K562 (cell line): ENCODE results near the gene SCNN1B. TPM values are rescaled to one million over a fixed set of nuclear protein-coding genes. Genes with fewer than 3 reads are reported as not detected.

Source experiments
- ATAC-seq: fragments of 200-7000 bp; cut with Tn5 transposase; 3 replicates; pipeline ENCODE4 v1.9.1; 2020; ENCODE audit warnings: moderate library complexity
- BruUV-seq: library from RNA; stranded (reverse); fragments of 400-500 nt; replicated peaks from 2 replicates; lab custom pipeline; 2021; lab: Mats Ljungman, UMichigan
- CTCF ChIA-PET: fragments of 300-600 bp; formaldehyde crosslinking; extraction: SDS; loops from one replicate; lab custom pipeline; 2021; ENCODE audit warnings: low intra/inter-chr PET ratio; lab: Yijun Ruan, JAX
- POLR2A ChIA-PET: fragments of 300-600, 350-650 bp; sonication (Branson Sonifier 250); formaldehyde crosslinking; extraction: SDS; loops from one replicate; lab custom pipeline; 2021; ENCODE audit warnings: antibody characterized with exemption, inconsistent platforms; lab: Yijun Ruan, JAX
- DNase-seq, 4 experiments: peaks; one replicate each; pipeline versions ENCODE4 v3.0.0 to v3.0.0-alpha.2; 2011 to 2018; ENCODE audit warnings: low spot score in 3 of 4, mixed read lengths in 3 of 4; ENCODE audit errors: extremely low read depth in 1 of 4
- FAIRE-seq: peaks from 2 replicates; lab custom pipeline; 2011; peaks lifted over from hg19 to GRCh38; lab: Jason Lieb, UNC
- H2AFZ ChIP-seq: 2 replicates; pipeline ENCODE4 v1.6.0; 2011; ENCODE audit warnings: low read depth, low read length, control low read depth, inconsistent platforms
- H3K27ac ChIP-seq: fragments of 200-600 bp; 3 replicates; pipeline ENCODE4 v1.8.0; 2011; ENCODE audit warnings: low read depth, mild to moderate bottlenecking, control low read depth, inconsistent platforms, low read length, moderate library complexity, mixed read lengths; ENCODE audit errors: extremely low read depth
- H3K27me3 ChIP-seq, 2 experiments: fragments of 300-600 bp in 1 of 2; 2 replicates in 1 of 2; 3 replicates in 1 of 2; pipeline versions ENCODE4 v1.6.0 to v1.8.0; 2011; ENCODE audit warnings: inconsistent platforms in 2 of 2, low read length in 2 of 2, mild to moderate bottlenecking in 1 of 2, mixed read lengths in 1 of 2, moderate library complexity in 1 of 2; ENCODE audit not compliant: control insufficient read depth in 2 of 2, insufficient read depth in 2 of 2
- H3K36me3 ChIP-seq: fragments of 300-600 bp; 3 replicates; pipeline ENCODE4 v1.8.0; 2011; ENCODE audit warnings: mild to moderate bottlenecking, low read length, inconsistent platforms; ENCODE audit not compliant: control insufficient read depth, insufficient read depth
- H3K4me1 ChIP-seq, 2 experiments: fragments of 200-600 bp in 1 of 2; replicated peaks in 1 of 2; 2 replicates in 1 of 2; 3 replicates in 1 of 2; pipeline versions ENCODE4 v1.5.1 to v1.8.0; 2011; ENCODE audit warnings: inconsistent platforms in 2 of 2, low read length in 2 of 2, mild to moderate bottlenecking in 1 of 2, mixed read lengths in 1 of 2, moderate library complexity in 1 of 2; ENCODE audit not compliant: control insufficient read depth in 2 of 2, insufficient read depth in 2 of 2
- H3K4me2 ChIP-seq: 2 replicates; pipeline ENCODE4 v1.6.1; 2011; ENCODE audit warnings: low read length, control low read depth, inconsistent platforms, mixed read lengths; ENCODE audit not compliant: insufficient read depth
- H3K4me3 ChIP-seq: fragments of 200-600 bp; sonication (generic), shearing (Covaris generic); 2 replicates; pipeline ENCODE4 v1.5.1; 2016; ENCODE audit warnings: control low read depth, inconsistent platforms
- H3K79me2 ChIP-seq: fragments of 200-600 bp; 3 replicates; pipeline ENCODE4 v1.8.0; 2011; ENCODE audit warnings: low read length, inconsistent platforms; ENCODE audit not compliant: control insufficient read depth, insufficient read depth
- H3K9ac ChIP-seq, 2 experiments: 2 replicates each; pipeline versions ENCODE4 v1.6.0 to v1.6.1; 2011; ENCODE audit warnings: low read depth in 2 of 2, low read length in 2 of 2, control low read depth in 1 of 2, inconsistent platforms in 1 of 2, mild to moderate bottlenecking in 1 of 2, mixed read lengths in 1 of 2; ENCODE audit not compliant: insufficient read depth in 1 of 2
- H3K9me1 ChIP-seq: one replicate; pipeline ENCODE4 v1.6.0; 2011; ENCODE audit warnings: inconsistent platforms, mild to moderate bottlenecking, low read length, moderate library complexity; ENCODE audit not compliant: control insufficient read depth, insufficient read depth
- H3K9me3 ChIP-seq: replicated peaks from 2 replicates; pipeline ENCODE4 v1.5.1; 2011; ENCODE audit warnings: low read depth, low read length, inconsistent platforms; ENCODE audit not compliant: control insufficient read depth, insufficient read depth
- H4K20me1 ChIP-seq: replicated peaks from 2 replicates; pipeline ENCODE4 v1.6.1; 2011; ENCODE audit warnings: low read length, inconsistent platforms, mixed read lengths; ENCODE audit not compliant: control insufficient read depth, insufficient read depth
- CBFB ChIP-seq: sonication (generic); formaldehyde crosslinking; IDR thresholded peaks from 2 replicates; pipeline ENCODE4 v1.4.0; 2020; ENCODE audit warnings: mild to moderate bottlenecking, missing genetic modification reagents
- CBX2 ChIP-seq: fragments of 200-600 bp; sonication (generic); IDR thresholded peaks from one replicate; pipeline ENCODE4 v1.6.1; 2012; ENCODE audit warnings: mild to moderate bottlenecking, low read length, inconsistent platforms; ENCODE audit not compliant: insufficient read depth, poor library complexity, severe bottlenecking
- CEBPZ ChIP-seq: fragments of 150-350 bp; IDR thresholded peaks from 2 replicates; pipeline ENCODE4 v1.6.1; 2014; ENCODE audit warnings: low read depth, mild to moderate bottlenecking, low read length, borderline replicate concordance
- COPS2 ChIP-seq: fragments of 450-650 bp; conservative IDR thresholded peaks from 2 replicates; pipeline ENCODE4 v1.6.1; 2016; ENCODE audit warnings: mild to moderate bottlenecking, moderate library complexity
- CREB3L1 ChIP-seq: fragments of 450-650 bp; IDR thresholded peaks from 2 replicates; pipeline ENCODE4 v1.6.1; 2014; ENCODE audit warnings: low read depth, mild to moderate bottlenecking, moderate library complexity, borderline replicate concordance
- EP300 ChIP-seq: IDR thresholded peaks from 2 replicates; pipeline ENCODE4 v1.6.1; 2012; ENCODE audit warnings: low read length, improper control_type of control experiment
- ESRRB ChIP-seq: fragments of 250-450 bp; sonication (Bioruptor Pico); IDR thresholded peaks from 2 replicates; pipeline ENCODE4 v1.5.0; 2020; ENCODE audit warnings: mild to moderate bottlenecking, moderate library complexity, borderline replicate concordance
- HEY1 ChIP-seq: fragments of 250-450 bp; sonication (Bioruptor Pico); IDR thresholded peaks from 2 replicates; pipeline ENCODE4 v1.5.0; 2020; ENCODE audit warnings: mild to moderate bottlenecking, moderate library complexity, borderline replicate concordance
- NFE2L1 ChIP-seq: fragments of 450-650 bp; IDR thresholded peaks from 2 replicates; pipeline ENCODE4 v1.6.1; 2016; ENCODE audit warnings: missing genetic modification characterization, low read depth, mild to moderate bottlenecking, missing compliant biosample characterization, moderate library complexity, borderline replicate concordance
- NR3C1 ChIP-seq: sonication (generic); formaldehyde crosslinking; IDR thresholded peaks from 2 replicates; pipeline ENCODE4 v1.8.1; 2022; ENCODE audit warnings: missing genetic modification reagents
- NUFIP1 ChIP-seq: fragments of 450-650 bp; IDR thresholded peaks from 2 replicates; pipeline ENCODE4 v1.6.1; 2018; ENCODE audit not compliant: partially characterized antibody
- POLR2H ChIP-seq: IDR thresholded peaks from 2 replicates; pipeline ENCODE4 v1.6.1; 2016; ENCODE audit warnings: missing genetic modification characterization, low read depth, mild to moderate bottlenecking, control low read depth, missing compliant biosample characterization, moderate library complexity
- SMAD4 ChIP-seq: fragments of 250-450 bp; sonication (Bioruptor Pico); conservative IDR thresholded peaks from 2 replicates; pipeline ENCODE4 v1.8.0; 2021; ENCODE audit warnings: inconsistent platforms, mild to moderate bottlenecking, moderate library complexity
- ZFP1 ChIP-seq: fragments of 450-650 bp; formaldehyde crosslinking; IDR thresholded peaks from 2 replicates; pipeline ENCODE4 v1.4.0; 2020; ENCODE audit warnings: mild to moderate bottlenecking, mixed read lengths
- ZNF217 ChIP-seq: sonication (generic); formaldehyde crosslinking; IDR thresholded peaks from 2 replicates; pipeline ENCODE4 v1.8.0; 2022; ENCODE audit warnings: mild to moderate bottlenecking, missing genetic modification reagents
- WGBS: fragments of 100-300 bp; shearing (Covaris generic); methylation state at CpG from one replicate; pipeline ENCODE4 v1.1.6; 2016; ENCODE audit warnings: low coverage, mixed read lengths; ENCODE audit not compliant: insufficient coverage; ENCODE audit errors: missing lambda C conversion rate; 5-methylcytosine and 5-hydroxymethylcytosine counted together
- in situ Hi-C: fragments of 300-500 bp; cut with MboI; formaldehyde crosslinking; loops from 4 replicates; pipeline ENCODE4 v1.15.0; 2018; ENCODE audit warnings: inconsistent platforms, mixed read lengths
- intact Hi-C: fragments of 100-400 bp; cut with micrococcal nuclease; formaldehyde crosslinking; loops from 2 replicates; pipeline ENCODE4 v1.14.2; 2022
- polyA plus RNA-seq, 8 experiments: library from polyadenylated mRNA; depleted of rRNA in 4 of 8; stranded (reverse) in 5 of 8; unstranded in 3 of 8; fragments of >200 nt; fragmentation: Nextera tagmentation in 2 of 8; fragmentation: Illumina TruSeq in 1 of 8; extraction: Ambion mirVana in 2 of 8; extraction: Trizol in 1 of 8; gene quantifications; 2 replicates each; pipeline versions ENCODE4 v1.2.1 to v1.2.3, GENCODE V29; 2011 to 2014; ENCODE audit warnings: inconsistent platforms in 1 of 8, missing spikeins in 1 of 8
- total RNA-seq, 7 experiments: library from RNA; depleted of rRNA in 6 of 7; stranded (reverse); fragments of >200 nt in 6 of 7; fragmentation: Illumina TruSeq in 2 of 7; extraction: Trizol in 2 of 7; gene quantifications; 2 replicates each; pipeline versions ENCODE4 v1.2.1 to v1.2.3, GENCODE V29; 2011 to 2021; ENCODE audit warnings: low replicate concordance in 1 of 7

The SCNN1B gene
- total and polyA plus RNA-seq, 9 of the 15 experiments (the other 6 are each of a cell fraction or from before 2014, with no cell fraction given) = not detected

GRCh38 chr16:23367988-23368387 is 65.9 kb downstream of the SCNN1B start:
- H3K27me3 ChIP-seq = peaks cover 12 to 42% of the 10 kb centered on the region in 2 experiments; a peak in 4 of 5 replicates
- WGBS = 1% methylated on average over 7 of the region's 8 CpGs
- BruUV-seq = no TSS peak
- no peaks in the 10 kb centered on the region for H4K20me1 ChIP-seq
- CTCF ChIA-PET = no interaction called here
- H3K9me1 ChIP-seq = no peaks in the 10 kb centered on the region
- H3K4me3 ChIP-seq = no peak overlapping the region
- no peak overlapping the region for H2AFZ ChIP-seq
- POLR2A ChIA-PET = no interaction called here
- intact Hi-C loops (no loop called here), in situ Hi-C loops (no loop called here)
- H3K79me2 ChIP-seq = no peaks in the 10 kb centered on the region
- H3K9ac ChIP-seq = no peak overlapping the region
- no peak for FAIRE-seq
- no peaks in the 10 kb centered on the region for H3K36me3 ChIP-seq
- no peaks in the 10 kb centered on the region for H3K9me3 ChIP-seq
- no peaks in the 10 kb centered on the region for H3K4me1 ChIP-seq
- H3K27ac ChIP-seq = no peak overlapping the region
- TF ChIP-seq NUFIP1 (no peak), ZNF217 (CRISPR knock-in tag) (no peak), CBX2 (no peak), POLR2H (tag) (no peak), ESRRB (CRISPR knock-in tag) (no peak), COPS2 (no peak), ZFP1 (CRISPR knock-in tag) (no peak), HEY1 (no peak), CEBPZ (no peak), CREB3L1 (no peak), SMAD4 (CRISPR knock-in tag) (no peak), NR3C1 (CRISPR knock-in tag) (no peak), CBFB (no peak), NFE2L1 (tag) (no peak), EP300 (no peak)
- H3K4me2 ChIP-seq = no peak overlapping the region
- DNase-seq = no peak
- ATAC-seq = no peak
